K562 (cell line): ENCODE data around the gene UBE2I. TPM values are rescaled to one million over a fixed set of nuclear protein-coding genes. Genes with fewer than 3 reads are reported as not detected.

Experiments
- BACH1 ChIP-seq: fragments of 200-800 bp; sonication (Bioruptor generic); IDR thresholded peaks from 2 replicates; pipeline ENCODE4 v1.6.1; 2016; ENCODE audit warnings: missing genetic modification characterization, missing compliant biosample characterization
- BCL6 ChIP-seq: fragments of 250-450 bp; sonication (Bioruptor Pico); IDR thresholded peaks from 2 replicates; pipeline ENCODE4 v1.4.0; 2020
- CBFA2T2 ChIP-seq: fragments of 450-650 bp; conservative IDR thresholded peaks from 2 replicates; pipeline ENCODE4 v1.6.1; 2017; ENCODE audit warnings: mild to moderate bottlenecking
- HMGN3 ChIP-seq: IDR thresholded peaks from 2 replicates; pipeline ENCODE4 v1.6.1; 2011; ENCODE audit warnings: borderline replicate concordance, low read depth, mild to moderate bottlenecking, mixed read lengths, low read length; ENCODE audit not compliant: insufficient read length; ENCODE audit errors: extremely low read depth
- HNRNPH1 ChIP-seq: fragments of 200-400 bp; formaldehyde crosslinking; optimal IDR thresholded peaks from 2 replicates; pipeline ENCODE3; 2017; ENCODE audit warnings: low read depth, mild to moderate bottlenecking, low read length, moderate library complexity
- KDM2B ChIP-seq: fragments of 250-450 bp; sonication (Bioruptor Pico); IDR thresholded peaks from 2 replicates; pipeline ENCODE4 v1.8.0; 2021; ENCODE audit warnings: mild to moderate bottlenecking, moderate library complexity
- NBN ChIP-seq: fragments of 450-650 bp; IDR thresholded peaks from 2 replicates; pipeline ENCODE4 v1.6.1; 2016; ENCODE audit warnings: low read depth, mild to moderate bottlenecking
- NFIC ChIP-seq: fragments of 450-650 bp; IDR thresholded peaks from 2 replicates; pipeline ENCODE4 v1.6.1; 2017; ENCODE audit warnings: mild to moderate bottlenecking, inconsistent platforms
- POLR2G ChIP-seq: fragments of 200-400 bp; formaldehyde crosslinking; IDR thresholded peaks from 2 replicates; pipeline ENCODE4 v1.6.1; 2017; ENCODE audit warnings: low read depth, mild to moderate bottlenecking, antibody characterized with exemption, low read length, moderate library complexity
- RBM14 ChIP-seq: fragments of 200-400 bp; formaldehyde crosslinking; IDR thresholded peaks from 2 replicates; pipeline ENCODE4 v1.6.1; 2018; ENCODE audit warnings: low read depth, mild to moderate bottlenecking, low read length, moderate library complexity, borderline replicate concordance; ENCODE audit not compliant: insufficient read depth
- SPI1 ChIP-seq: IDR thresholded peaks from 2 replicates; pipeline ENCODE4 v1.6.1; 2011; ENCODE audit warnings: low read depth, low read length, control low read depth, borderline replicate concordance
- STAT5B ChIP-seq: fragments of 250-450 bp; sonication (Bioruptor Pico); IDR thresholded peaks from 2 replicates; pipeline ENCODE4 v1.8.0; 2021; ENCODE audit warnings: mild to moderate bottlenecking, inconsistent platforms
- TFAM ChIP-seq: fragments of 250-450 bp; sonication (Bioruptor Pico); conservative IDR thresholded peaks from 2 replicates; pipeline ENCODE4 v1.5.0; 2021; ENCODE audit warnings: mild to moderate bottlenecking, moderate library complexity
- WHSC1 ChIP-seq: IDR thresholded peaks from one replicate; pipeline ENCODE4 v1.6.1; 2012; ENCODE audit warnings: low read length, control low read depth, inconsistent platforms
- ZFP1 ChIP-seq: fragments of 450-650 bp; formaldehyde crosslinking; IDR thresholded peaks from 2 replicates; pipeline ENCODE4 v1.4.0; 2020; ENCODE audit warnings: mild to moderate bottlenecking, mixed read lengths
- ZKSCAN3 ChIP-seq: fragments of 250-450 bp; sonication (Bioruptor Pico); IDR thresholded peaks from 2 replicates; pipeline ENCODE4 v1.4.0; 2020
- ZNF263 ChIP-seq: sonication (generic); formaldehyde crosslinking; IDR thresholded peaks from 2 replicates; pipeline ENCODE4 v1.8.0; 2022; ENCODE audit warnings: mild to moderate bottlenecking, missing genetic modification reagents, borderline replicate concordance
- ZNF3 ChIP-seq: fragments of 250-450 bp; sonication (Bioruptor Pico); IDR thresholded peaks from 2 replicates; pipeline ENCODE4 v1.5.0; 2021; ENCODE audit warnings: mild to moderate bottlenecking, moderate library complexity
- ZNF586 ChIP-seq: fragments of 450-650 bp; formaldehyde crosslinking; conservative IDR thresholded peaks from 2 replicates; pipeline ENCODE4 v1.4.0; 2020; ENCODE audit warnings: mild to moderate bottlenecking, moderate library complexity
- polyA plus RNA-seq, 8 experiments: library from polyadenylated mRNA; depleted of rRNA in 4 of 8; stranded (reverse) in 5 of 8; unstranded in 3 of 8; fragments of >200 nt; fragmentation: Nextera tagmentation in 2 of 8; fragmentation: Illumina TruSeq in 1 of 8; extraction: Ambion mirVana in 2 of 8; extraction: Trizol in 1 of 8; gene quantifications; 2 replicates each; pipeline versions ENCODE4 v1.2.1 to v1.2.3, GENCODE V29; 2011 to 2014; ENCODE audit warnings: inconsistent platforms in 1 of 8, missing spikeins in 1 of 8
- total RNA-seq, 7 experiments: library from RNA; depleted of rRNA in 6 of 7; stranded (reverse); fragments of >200 nt in 6 of 7; fragmentation: Illumina TruSeq in 2 of 7; extraction: Trizol in 2 of 7; gene quantifications; 2 replicates each; pipeline versions ENCODE4 v1.2.1 to v1.2.3, GENCODE V29; 2011 to 2021; ENCODE audit warnings: low replicate concordance in 1 of 7
- TF ChIP-seq, protein P1 (sequence below): IDR thresholded peaks from 3 replicates; pipeline ENCODE4 v1.6.1; 2011; ENCODE audit warnings: borderline replicate concordance, mild to moderate bottlenecking, moderate library complexity; ENCODE audit not compliant: insufficient read length; ENCODE audit errors: extremely low read depth
- TF ChIP-seq, protein P2 (sequence below): fragments of 250-450 bp; sonication (Bioruptor Pico); IDR thresholded peaks from 2 replicates; pipeline ENCODE4 v1.8.0; 2022; ENCODE audit warnings: moderate library complexity, mild to moderate bottlenecking, inconsistent platforms
- TF ChIP-seq, protein P3 (sequence below): fragments of 250-450 bp; sonication (Bioruptor Pico); IDR thresholded peaks from 2 replicates; pipeline ENCODE4 v1.4.0; 2020; ENCODE audit warnings: mild to moderate bottlenecking
- TF ChIP-seq, protein P4 (sequence below): sonication (generic); IDR thresholded peaks from 2 replicates; pipeline ENCODE4 v1.6.1; 2016

UBE2I gene
- total and polyA plus RNA-seq, 9 of the 15 experiments (the other 6 are each of a cell fraction or from before 2014, with no cell fraction given): 36.6 to 254 (median 104) TPM

GRCh38 chr16:1333854-1334700, 24.6 kb downstream of the UBE2I start (continued):
- TF ChIP-seq, protein P1, sequence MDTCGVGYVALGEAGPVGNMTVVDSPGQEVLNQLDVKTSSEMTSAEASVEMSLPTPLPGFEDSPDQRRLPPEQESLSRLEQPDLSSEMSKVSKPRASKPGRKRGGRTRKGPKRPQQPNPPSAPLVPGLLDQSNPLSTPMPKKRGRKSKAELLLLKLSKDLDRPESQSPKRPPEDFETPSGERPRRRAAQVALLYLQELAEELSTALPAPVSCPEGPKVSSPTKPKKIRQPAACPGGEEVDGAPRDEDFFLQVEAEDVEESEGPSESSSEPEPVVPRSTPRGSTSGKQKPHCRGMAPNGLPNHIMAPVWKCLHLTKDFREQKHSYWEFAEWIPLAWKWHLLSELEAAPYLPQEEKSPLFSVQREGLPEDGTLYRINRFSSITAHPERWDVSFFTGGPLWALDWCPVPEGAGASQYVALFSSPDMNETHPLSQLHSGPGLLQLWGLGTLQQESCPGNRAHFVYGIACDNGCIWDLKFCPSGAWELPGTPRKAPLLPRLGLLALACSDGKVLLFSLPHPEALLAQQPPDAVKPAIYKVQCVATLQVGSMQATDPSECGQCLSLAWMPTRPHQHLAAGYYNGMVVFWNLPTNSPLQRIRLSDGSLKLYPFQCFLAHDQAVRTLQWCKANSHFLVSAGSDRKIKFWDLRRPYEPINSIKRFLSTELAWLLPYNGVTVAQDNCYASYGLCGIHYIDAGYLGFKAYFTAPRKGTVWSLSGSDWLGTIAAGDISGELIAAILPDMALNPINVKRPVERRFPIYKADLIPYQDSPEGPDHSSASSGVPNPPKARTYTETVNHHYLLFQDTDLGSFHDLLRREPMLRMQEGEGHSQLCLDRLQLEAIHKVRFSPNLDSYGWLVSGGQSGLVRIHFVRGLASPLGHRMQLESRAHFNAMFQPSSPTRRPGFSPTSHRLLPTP: no peak
- TF ChIP-seq ZNF586 (CRISPR knock-in tag) (no peak), TFAM (no peak), BACH1 (tag) (no peak), ZNF263 (CRISPR knock-in tag) (peak; percentile 86), ZKSCAN3 (no peak), NFIC (no peak), RBM14 (no peak), CBFA2T2 (no peak), WHSC1 (no peak), NBN (no peak), KDM2B (CRISPR knock-in tag) (no peak), ZNF3 (CRISPR knock-in tag) (no peak), SPI1 (no peak), POLR2G (peak; percentile 16; the same call in 1 of the 2 replicates), HNRNPH1 (no peak), BCL6 (CRISPR knock-in tag) (no peak), STAT5B (CRISPR knock-in tag) (no peak), ZFP1 (CRISPR knock-in tag) (no peak), HMGN3 (no peak)
- TF ChIP-seq, protein P2, sequence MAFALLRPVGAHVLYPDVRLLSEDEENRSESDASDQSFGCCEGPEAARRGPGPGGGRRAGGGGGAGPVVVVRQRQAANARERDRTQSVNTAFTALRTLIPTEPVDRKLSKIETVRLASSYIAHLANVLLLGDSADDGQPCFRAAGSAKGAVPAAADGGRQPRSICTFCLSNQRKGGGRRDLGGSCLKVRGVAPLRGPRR (CRISPR knock-in tag): no peak
- TF ChIP-seq, protein P3, sequence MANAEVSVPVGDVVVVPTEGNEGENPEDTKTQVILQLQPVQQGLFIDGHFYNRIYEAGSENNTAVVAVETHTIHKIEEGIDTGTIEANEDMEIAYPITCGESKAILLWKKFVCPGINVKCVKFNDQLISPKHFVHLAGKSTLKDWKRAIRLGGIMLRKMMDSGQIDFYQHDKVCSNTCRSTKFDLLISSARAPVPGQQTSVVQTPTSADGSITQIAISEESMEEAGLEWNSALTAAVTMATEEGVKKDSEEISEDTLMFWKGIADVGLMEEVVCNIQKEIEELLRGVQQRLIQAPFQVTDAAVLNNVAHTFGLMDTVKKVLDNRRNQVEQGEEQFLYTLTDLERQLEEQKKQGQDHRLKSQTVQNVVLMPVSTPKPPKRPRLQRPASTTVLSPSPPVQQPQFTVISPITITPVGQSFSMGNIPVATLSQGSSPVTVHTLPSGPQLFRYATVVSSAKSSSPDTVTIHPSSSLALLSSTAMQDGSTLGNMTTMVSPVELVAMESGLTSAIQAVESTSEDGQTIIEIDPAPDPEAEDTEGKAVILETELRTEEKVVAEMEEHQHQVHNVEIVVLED (CRISPR knock-in tag): no peak
- TF ChIP-seq, protein P4, sequence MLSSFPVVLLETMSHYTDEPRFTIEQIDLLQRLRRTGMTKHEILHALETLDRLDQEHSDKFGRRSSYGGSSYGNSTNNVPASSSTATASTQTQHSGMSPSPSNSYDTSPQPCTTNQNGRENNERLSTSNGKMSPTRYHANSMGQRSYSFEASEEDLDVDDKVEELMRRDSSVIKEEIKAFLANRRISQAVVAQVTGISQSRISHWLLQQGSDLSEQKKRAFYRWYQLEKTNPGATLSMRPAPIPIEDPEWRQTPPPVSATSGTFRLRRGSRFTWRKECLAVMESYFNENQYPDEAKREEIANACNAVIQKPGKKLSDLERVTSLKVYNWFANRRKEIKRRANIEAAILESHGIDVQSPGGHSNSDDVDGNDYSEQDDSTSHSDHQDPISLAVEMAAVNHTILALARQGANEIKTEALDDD: no peak
